HG03066 (cell line): ENCODE measurements around the gene C16orf87.
"Not testable (repeated sequence)": the region's sequence is repeated elsewhere in the genome, so short reads cannot be mapped to it uniquely, and the experiment has no call there.

Experiments
- ATAC-seq: cut with Tn5 transposase; IDR thresholded peaks from one replicate; pipeline ENCODE4 v1.9.1; 2021; ENCODE audit warnings: low read depth; ENCODE audit not compliant: unreplicated experiment

The C16orf87 gene

GRCh38 chr16:46801428-46802049, 29.4 kb downstream of the C16orf87 start:
- no peak for ATAC-seq

DNA sequence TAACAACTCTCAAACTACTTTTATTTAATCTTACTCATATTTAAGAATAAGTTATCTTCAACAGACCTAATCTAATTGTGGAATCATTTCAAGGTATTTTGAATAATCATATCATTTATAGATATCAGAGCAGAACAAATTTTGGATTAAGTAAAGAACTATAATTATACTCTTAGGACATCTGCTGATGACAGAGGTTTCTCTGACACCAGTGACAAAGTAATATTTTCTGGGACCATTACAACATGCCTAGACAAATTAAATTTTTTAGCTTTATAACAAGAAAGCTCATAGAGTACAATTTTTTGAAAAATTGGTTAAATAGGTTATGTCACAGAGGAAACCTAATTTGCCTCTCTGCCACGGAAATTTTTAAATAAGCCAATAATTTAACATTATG, 30.5 kb downstream of the C16orf87 start:
- no peak for ATAC-seq

DNA sequence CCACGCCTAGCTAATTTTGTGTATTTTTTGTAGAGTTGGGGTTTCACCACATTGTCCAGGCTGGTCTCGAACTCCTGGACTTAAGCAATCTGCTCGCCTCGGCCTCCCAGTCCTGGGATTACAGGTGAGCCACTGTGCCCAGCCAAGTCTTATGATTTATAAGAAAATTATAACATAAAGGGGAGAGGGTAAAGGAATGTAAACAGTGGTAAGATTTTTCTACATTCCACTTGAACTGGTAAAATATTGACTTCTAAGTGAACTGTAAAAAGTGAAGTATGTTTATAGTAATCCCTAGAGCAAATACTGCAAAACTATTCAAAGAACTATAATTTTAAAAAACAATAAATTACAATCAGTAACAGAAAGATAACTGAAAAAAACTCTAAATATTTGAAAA, 33.5 kb downstream of the C16orf87 start:
- no peak for ATAC-seq

- ATAC-seq = no peak
Measured at GRCh38 chr16:46796764-46797269, 34.2 kb downstream of the C16orf87 start.

GRCh38 chr16:46793841-46794240, 37.1 kb downstream of the C16orf87 start:
- ATAC-seq = no peak

DNA sequence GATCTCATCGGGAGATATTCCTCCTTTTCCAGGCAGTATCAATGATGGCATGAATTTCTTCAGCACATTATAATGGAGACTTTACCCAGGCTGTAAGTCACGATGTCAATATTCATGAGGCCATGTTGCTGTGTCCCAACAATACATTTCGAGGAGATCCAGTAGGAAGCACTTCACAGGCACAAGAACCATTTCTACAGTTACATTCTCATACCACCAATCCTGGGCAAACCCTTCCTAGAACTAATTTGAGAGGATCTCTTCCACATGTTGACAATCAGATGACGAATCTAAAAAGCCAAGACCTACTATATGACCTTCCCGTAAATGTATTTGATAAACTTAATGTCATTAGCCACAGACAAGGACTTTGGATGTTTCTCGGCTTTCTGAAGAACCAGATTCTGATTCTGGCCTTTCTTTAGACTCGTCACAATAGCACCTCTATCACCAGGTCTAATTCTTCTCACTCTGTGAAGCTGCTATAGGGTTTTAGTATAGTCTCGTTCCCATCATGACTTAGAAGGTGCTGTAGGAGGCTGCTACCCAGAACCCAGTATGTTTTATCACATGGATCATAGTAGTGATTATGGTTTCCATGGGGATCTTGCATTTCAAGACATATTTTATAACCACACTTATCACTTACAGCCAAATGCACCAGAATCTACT, 40.2 kb downstream of the C16orf87 start:
- no peak for ATAC-seq

GRCh38 chr16:46789499-46790414, 41.2 kb downstream of the C16orf87 start:
- ATAC-seq = peak; percentile 72

GRCh38 chr16:46788891-46789474, 42.0 kb downstream of the C16orf87 start:
- no peak for ATAC-seq

DNA sequence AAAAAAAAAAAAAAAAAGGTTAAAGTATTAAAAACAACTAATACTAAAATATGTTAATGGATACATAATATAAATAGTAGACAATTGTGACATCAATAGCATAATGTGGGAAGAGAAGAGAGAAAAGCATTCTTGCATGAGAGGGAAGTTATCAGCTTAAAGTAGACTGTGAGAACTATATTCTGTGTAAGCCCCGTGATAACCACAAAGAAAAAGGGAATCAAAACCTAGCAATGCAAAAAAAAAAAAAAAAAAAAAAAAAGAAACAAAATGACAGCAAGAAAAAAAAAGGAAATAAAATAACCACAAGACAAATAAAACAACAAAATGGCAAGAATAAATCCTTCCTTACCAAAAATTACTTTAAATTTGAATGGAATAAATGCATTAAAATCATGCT, 43.1 kb downstream of the C16orf87 start:
- no peak for ATAC-seq

DNA sequence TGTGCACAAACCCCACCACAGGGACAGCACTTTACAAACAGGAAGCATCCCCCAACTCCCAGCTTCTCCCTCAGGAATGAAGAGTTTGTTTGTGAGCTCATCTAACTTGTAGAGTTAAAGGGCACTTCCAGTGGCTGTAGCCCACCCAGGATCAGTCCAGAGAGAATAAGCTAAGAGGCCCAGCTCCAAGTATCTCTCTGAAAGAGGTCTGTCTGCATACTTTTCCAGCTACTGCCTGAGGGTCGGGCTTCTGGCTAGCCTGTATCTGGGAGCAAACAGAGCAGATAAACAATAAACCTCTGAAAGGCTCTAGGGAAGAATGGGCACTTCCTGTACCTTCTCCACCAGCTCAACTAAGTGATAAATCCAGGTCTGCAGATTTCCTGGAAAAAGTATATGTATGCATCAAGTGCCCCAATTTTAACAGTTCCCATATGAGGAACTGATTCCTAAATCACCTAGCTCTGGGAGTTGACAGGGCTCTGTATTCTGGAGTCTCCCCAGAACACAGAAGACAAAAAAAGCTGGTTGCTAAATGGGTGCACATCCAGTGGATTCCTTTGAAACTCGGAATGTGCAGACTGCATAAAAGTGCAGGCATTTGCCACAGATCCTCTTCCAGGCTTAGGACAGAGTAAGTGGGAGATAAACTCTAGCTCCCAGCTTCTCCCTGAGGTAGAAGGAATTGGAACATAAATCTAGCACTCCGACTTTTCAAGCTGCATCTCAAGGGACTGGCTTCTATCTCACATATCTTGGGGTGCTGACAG, 45.7 kb downstream of the C16orf87 start:
- ATAC-seq = no peak

GRCh38 chr16:46784569-46784968, 46.4 kb downstream of the C16orf87 start:
- not testable (repeated sequence) for ATAC-seq

- no peak for ATAC-seq
Measured at GRCh38 chr16:46783800-46784199, 47.2 kb downstream of the C16orf87 start.

GRCh38 chr16:46782320-46782719, 48.7 kb downstream of the C16orf87 start:
- no peak for ATAC-seq

GRCh38 chr16:46777804-46778203, 53.2 kb downstream of the C16orf87 start:
- no peak for ATAC-seq

DNA sequence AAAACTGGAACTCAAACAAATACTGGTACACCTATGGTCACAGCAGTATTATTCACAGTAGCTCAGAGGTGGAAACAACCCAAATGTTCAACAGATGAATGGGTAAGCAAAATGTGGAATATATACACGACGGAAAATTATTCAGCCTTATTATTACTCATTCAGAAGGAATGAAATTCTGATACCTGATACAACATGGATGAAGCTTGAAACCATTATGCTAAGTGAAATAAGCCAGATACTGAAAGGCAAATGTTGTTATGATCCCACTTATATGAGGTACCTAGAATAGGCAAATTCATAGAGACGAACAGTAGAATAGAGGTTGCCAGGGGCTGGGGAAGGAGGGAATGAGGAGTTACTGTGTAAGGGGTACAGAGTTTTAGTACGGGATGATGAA, 55.8 kb downstream of the C16orf87 start:
- ATAC-seq = no peak

GRCh38 chr16:46774743-46775177, 56.2 kb downstream of the C16orf87 start:
- peak; percentile 66 for ATAC-seq

DNA sequence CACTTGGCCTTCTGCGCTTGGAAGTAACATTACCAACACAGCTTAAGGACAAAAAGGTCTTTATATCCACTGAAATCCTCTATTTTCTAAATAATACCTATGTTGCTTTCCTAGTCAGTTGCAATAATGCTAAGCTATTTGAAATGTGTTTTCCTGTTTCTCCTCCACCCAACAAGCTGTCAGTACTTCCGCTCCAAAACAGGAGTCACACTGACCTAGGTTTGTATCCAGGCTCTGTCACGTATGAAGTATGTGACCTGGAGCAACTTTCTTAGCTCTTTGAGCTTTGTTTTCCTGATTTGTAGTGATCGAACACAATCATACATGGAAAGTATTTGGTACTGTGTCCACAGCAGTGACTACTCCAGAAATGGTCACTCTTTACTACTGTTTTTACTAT, 58.5 kb downstream of the C16orf87 start:
- no peak for ATAC-seq

- no peak for ATAC-seq
Measured at GRCh38 chr16:46768809-46769208, 62.2 kb downstream of the C16orf87 start.

GRCh38 chr16:46765050-46765449, 65.9 kb downstream of the C16orf87 start:
- ATAC-seq = no peak

DNA sequence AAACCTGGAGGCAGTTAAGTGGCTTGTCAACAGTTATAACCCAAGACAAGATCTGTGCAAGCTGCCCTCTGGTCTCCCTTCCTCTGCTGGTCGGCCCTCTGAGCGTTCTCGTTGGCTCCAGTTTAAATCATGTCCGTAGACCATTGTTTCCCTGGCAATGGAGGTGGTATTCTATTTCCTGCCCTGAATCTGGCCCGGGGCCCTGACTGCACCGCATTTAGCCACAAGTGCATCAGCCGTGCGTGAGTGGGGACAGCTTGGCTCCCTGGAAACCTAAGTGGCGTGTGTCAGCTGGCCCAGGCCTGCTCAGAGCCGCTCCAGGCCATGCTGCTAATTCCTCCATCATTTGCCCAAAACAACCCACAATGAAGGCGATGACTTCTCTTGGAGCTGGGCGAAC, 67.8 kb downstream of the C16orf87 start:
- ATAC-seq = no peak
